DND-41 (cell line): ENCODE measurements around the gene CDC45.

Source experiments
- ATAC-seq: fragments of 200-7000 bp; cut with Tn5 transposase; 3 replicates; pipeline ENCODE4 v1.9.1; 2021; ENCODE audit warnings: low read depth; ENCODE audit not compliant: insufficient read depth
- DNase-seq: peaks from one replicate; pipeline ENCODE4 v3.0.0-alpha.2; 2020
- H2AFZ ChIP-seq: 2 replicates; pipeline ENCODE4 v1.6.0; 2012; ENCODE audit warnings: low read depth, low read length
- H3K27ac ChIP-seq: 2 replicates; pipeline ENCODE4 v1.5.1; 2012; ENCODE audit warnings: low read length, inconsistent platforms
- H3K27me3 ChIP-seq: fragments of 200-600 bp; sonication (generic); 2 replicates; pipeline ENCODE4 v1.6.0; 2012; ENCODE audit warnings: low read length, mild to moderate bottlenecking, inconsistent platforms; ENCODE audit not compliant: insufficient read depth, poor library complexity
- H3K36me3 ChIP-seq: 2 replicates; pipeline ENCODE4 v1.5.1; 2012; ENCODE audit warnings: low read length, inconsistent platforms; ENCODE audit not compliant: insufficient read depth
- H3K4me1 ChIP-seq: 2 replicates; pipeline ENCODE4 v1.5.1; 2012; ENCODE audit warnings: mild to moderate bottlenecking, low read length; ENCODE audit not compliant: insufficient read depth
- H3K4me2 ChIP-seq: 2 replicates; pipeline ENCODE4 v1.6.0; 2012; ENCODE audit warnings: mild to moderate bottlenecking, moderate library complexity, low read length, inconsistent platforms; ENCODE audit not compliant: insufficient read depth
- H3K4me3 ChIP-seq, 2 experiments: fragments of 200-600 bp in 1 of 2; shearing (Covaris generic) in 1 of 2; 2 replicates each; pipeline ENCODE4 v1.5.1; 2012 to 2016; ENCODE audit warnings: inconsistent platforms in 2 of 2, low read length in 2 of 2, mild to moderate bottlenecking in 2 of 2, low read depth in 1 of 2, moderate library complexity in 1 of 2
- H3K79me2 ChIP-seq: 2 replicates; pipeline ENCODE4 v1.6.0; 2012; ENCODE audit warnings: low read length, inconsistent platforms; ENCODE audit not compliant: insufficient read depth
- H3K9ac ChIP-seq: 2 replicates; pipeline ENCODE4 v1.6.0; 2012; ENCODE audit warnings: low read depth, mild to moderate bottlenecking, inconsistent platforms, low read length, moderate library complexity
- H3K9me3 ChIP-seq: 2 replicates; pipeline ENCODE4 v1.5.1; 2012; ENCODE audit warnings: low read length, moderate library complexity, mild to moderate bottlenecking, inconsistent platforms; ENCODE audit not compliant: insufficient read depth, severe bottlenecking
- H4K20me1 ChIP-seq: 2 replicates; pipeline ENCODE4 v1.6.0; 2012; ENCODE audit warnings: low read length; ENCODE audit not compliant: insufficient read depth
- EZH2 ChIP-seq: IDR thresholded peaks from 3 replicates; pipeline ENCODE4 v1.6.1; 2012; ENCODE audit warnings: borderline replicate concordance, low read depth, mild to moderate bottlenecking, moderate library complexity, low read length, inconsistent platforms; ENCODE audit not compliant: severe bottlenecking
- TF ChIP-seq, protein P1 (sequence below): IDR thresholded peaks from 2 replicates; pipeline ENCODE4 v1.5.1; 2012; ENCODE audit warnings: borderline replicate concordance, low read length, moderate library complexity, mild to moderate bottlenecking; ENCODE audit not compliant: poor library complexity, severe bottlenecking; ENCODE audit errors: extremely low read depth

Gene CDC45

DNA sequence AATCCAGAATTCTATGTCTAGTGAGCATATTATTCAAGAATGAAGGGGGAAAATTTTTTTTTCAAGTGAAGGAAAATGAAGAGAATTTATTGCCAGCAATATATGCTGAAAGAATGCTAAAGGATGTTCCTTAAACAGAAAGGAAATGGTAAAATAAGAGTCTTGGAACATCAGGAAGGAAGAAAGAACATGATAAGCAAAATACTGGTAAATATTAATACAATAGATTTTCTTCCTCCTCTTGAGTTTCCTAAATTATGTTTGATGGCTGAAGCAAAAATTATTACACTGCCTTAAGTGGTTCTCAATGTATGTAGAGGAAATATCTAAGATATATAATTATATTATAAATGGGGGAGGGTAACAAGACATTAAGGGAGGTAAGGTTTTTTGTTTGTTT, 54.1 kb downstream of the CDC45 start:
- no peak for ATAC-seq
- no peak overlapping the region for H3K4me2 ChIP-seq
- no peak overlapping the region for H3K27ac ChIP-seq
- no peaks in the 10 kb centered on the region for H3K36me3 ChIP-seq
- peaks cover 7% of the 10 kb centered on the region; the same call in 1 of the 2 replicates for H3K4me1 ChIP-seq
- no peaks in the 10 kb centered on the region for H3K27me3 ChIP-seq
- no peaks in the 10 kb centered on the region for H3K79me2 ChIP-seq
- DNase-seq = no peak
- no peak overlapping the region for H3K4me3 ChIP-seq
- no peak overlapping the region for H2AFZ ChIP-seq
- no peaks in the 10 kb centered on the region for H3K9me3 ChIP-seq
- TF ChIP-seq, protein P1, sequence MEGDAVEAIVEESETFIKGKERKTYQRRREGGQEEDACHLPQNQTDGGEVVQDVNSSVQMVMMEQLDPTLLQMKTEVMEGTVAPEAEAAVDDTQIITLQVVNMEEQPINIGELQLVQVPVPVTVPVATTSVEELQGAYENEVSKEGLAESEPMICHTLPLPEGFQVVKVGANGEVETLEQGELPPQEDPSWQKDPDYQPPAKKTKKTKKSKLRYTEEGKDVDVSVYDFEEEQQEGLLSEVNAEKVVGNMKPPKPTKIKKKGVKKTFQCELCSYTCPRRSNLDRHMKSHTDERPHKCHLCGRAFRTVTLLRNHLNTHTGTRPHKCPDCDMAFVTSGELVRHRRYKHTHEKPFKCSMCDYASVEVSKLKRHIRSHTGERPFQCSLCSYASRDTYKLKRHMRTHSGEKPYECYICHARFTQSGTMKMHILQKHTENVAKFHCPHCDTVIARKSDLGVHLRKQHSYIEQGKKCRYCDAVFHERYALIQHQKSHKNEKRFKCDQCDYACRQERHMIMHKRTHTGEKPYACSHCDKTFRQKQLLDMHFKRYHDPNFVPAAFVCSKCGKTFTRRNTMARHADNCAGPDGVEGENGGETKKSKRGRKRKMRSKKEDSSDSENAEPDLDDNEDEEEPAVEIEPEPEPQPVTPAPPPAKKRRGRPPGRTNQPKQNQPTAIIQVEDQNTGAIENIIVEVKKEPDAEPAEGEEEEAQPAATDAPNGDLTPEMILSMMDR = no peak
- no peak for TF ChIP-seq EZH2
- H3K9ac ChIP-seq = no peak overlapping the region
- no peaks in the 10 kb centered on the region for H4K20me1 ChIP-seq

DNA sequence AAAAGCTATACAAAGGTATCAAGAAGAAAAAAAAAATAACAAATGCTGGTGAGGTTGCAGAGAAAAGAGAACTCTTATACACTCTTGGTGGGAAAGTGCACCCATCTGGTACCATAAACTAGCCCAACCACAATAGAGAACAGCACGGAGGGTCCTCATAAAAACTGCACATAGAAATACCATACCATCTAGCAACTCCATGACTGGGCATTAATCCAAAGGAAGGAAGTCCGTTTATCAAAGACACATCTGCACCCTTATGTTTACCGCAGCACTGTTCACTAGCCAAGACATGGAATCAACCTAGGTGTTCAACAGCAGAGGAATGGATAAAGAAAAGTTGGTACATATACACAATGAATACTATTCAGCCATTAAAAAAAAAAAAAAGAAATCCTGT, 55.3 kb downstream of the CDC45 start:
- H3K79me2 ChIP-seq = no peaks in the 10 kb centered on the region
- H2AFZ ChIP-seq = no peak overlapping the region
- H3K27me3 ChIP-seq = no peaks in the 10 kb centered on the region
- peak; percentile 89 for ATAC-seq
- H3K4me1 ChIP-seq = peaks cover 7% of the 10 kb centered on the region; the same call in 1 of the 2 replicates
- no peak overlapping the region for H3K9ac ChIP-seq
- H3K9me3 ChIP-seq = no peaks in the 10 kb centered on the region
- DNase-seq = peak; percentile 40
- H3K36me3 ChIP-seq = no peaks in the 10 kb centered on the region
- H3K4me3 ChIP-seq = no peak overlapping the region
- H4K20me1 ChIP-seq = no peaks in the 10 kb centered on the region
- no peak overlapping the region for H3K4me2 ChIP-seq
- TF ChIP-seq EZH2 = no peak
- TF ChIP-seq, protein P1 = no peak
- H3K27ac ChIP-seq = no peak overlapping the region

DNA sequence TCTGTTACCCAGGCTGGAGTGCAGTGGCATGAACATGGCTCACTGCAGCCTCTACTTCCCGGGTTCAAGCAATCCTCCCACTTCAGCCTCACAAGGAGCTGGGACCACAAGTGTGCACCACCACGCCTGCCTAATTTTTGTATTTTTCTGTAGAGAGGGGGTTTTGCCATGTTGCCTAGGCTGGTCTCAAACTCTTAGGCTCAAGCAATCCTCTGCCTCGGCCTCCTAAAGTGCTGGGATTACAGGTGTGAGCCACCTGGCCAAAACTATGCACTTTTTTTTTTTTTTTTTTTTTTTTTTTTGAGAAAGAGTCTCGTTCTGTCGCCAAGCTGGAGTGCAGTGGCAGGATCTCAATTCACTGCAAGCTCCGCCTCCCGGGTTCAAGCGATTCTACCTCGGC, 56.8 kb downstream of the CDC45 start:
- Histone ChIP-seq H3K4me2 (no peak overlapping the region), H2AFZ (no peak overlapping the region), H3K4me1 (peaks cover 7% of the 10 kb centered on the region; the same call in 1 of the 2 replicates), H3K27ac (no peak overlapping the region), H3K36me3 (no peaks in the 10 kb centered on the region), H3K9me3 (no peaks in the 10 kb centered on the region), H3K27me3 (no peaks in the 10 kb centered on the region), H4K20me1 (no peaks in the 10 kb centered on the region), H3K9ac (no peak overlapping the region), H3K4me3 (no peak overlapping the region), H3K79me2 (no peaks in the 10 kb centered on the region)
- ATAC-seq (no peak), DNase-seq (no peak)
- TF ChIP-seq, protein P1 = no peak
- TF ChIP-seq EZH2 = no peak

DNA sequence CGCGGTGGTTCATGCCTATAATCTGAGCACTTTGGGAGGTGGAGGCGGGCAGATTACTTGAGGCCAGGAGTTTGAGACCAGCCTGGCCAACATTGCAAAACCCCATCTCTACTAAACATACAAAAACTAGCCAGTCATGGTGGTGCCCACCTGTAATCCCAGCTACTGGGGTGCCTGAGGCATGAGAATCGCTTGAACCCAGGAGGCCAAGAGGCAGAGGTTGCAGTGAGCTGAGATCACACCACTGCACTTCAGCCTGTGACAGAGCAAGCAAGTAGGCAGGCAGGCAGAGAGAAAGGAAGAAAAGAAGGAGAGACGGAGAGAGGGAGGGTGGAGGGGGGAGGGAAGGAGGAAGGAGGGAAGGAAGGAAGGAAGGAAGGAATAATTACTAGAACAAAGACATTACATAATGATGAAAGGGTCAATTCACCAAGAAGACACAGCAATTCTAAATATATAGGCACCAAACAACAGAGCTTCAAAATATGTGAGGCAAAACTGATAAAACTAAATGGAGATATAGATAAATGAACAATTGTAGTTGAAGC, 58.3 kb downstream of the CDC45 start:
- no peak for DNase-seq
- no peaks in the 10 kb centered on the region for H3K9me3 ChIP-seq
- no peaks in the 10 kb centered on the region for H3K36me3 ChIP-seq
- H3K79me2 ChIP-seq = no peaks in the 10 kb centered on the region
- H3K4me1 ChIP-seq = peaks cover 7% of the 10 kb centered on the region; the same call in 1 of the 2 replicates
- H3K27me3 ChIP-seq = no peaks in the 10 kb centered on the region
- H4K20me1 ChIP-seq = no peaks in the 10 kb centered on the region
- TF ChIP-seq, protein P1 = no peak
- no peak for TF ChIP-seq EZH2
- H3K9ac ChIP-seq = no peak overlapping the region
- no peak overlapping the region for H2AFZ ChIP-seq
- no peak for ATAC-seq
- no peak overlapping the region for H3K4me3 ChIP-seq
- no peak overlapping the region for H3K27ac ChIP-seq
- H3K4me2 ChIP-seq = no peak overlapping the region
